SK-N-SH treated with all-trans-retinoic acid at 6 μM for 48 hours (cell line): Measurements from ENCODE around the gene RTP3.

Experiments
- ATAC-seq: fragments of 200-7000 bp; cut with Tn5 transposase; 3 replicates; pipeline ENCODE4 v1.9.1; 2020; ENCODE audit warnings: mild to moderate bottlenecking, moderate library complexity
- ARNTL ChIP-seq: fragments of 450-650 bp; formaldehyde crosslinking; IDR thresholded peaks from 2 replicates; pipeline ENCODE4 v1.5.0; 2020; ENCODE audit warnings: low read depth, mild to moderate bottlenecking, moderate library complexity, borderline replicate concordance
- BACH2 ChIP-seq: fragments of 250-450 bp; sonication (Bioruptor Pico); IDR thresholded peaks from 2 replicates; pipeline ENCODE4 v1.9.0; 2021; ENCODE audit warnings: mild to moderate bottlenecking, borderline replicate concordance
- CSDC2 ChIP-seq: fragments of 250-450 bp; sonication (Bioruptor Pico); IDR thresholded peaks from 2 replicates; pipeline ENCODE4 v1.5.0; 2020; ENCODE audit warnings: mild to moderate bottlenecking, moderate library complexity
- ESRRG ChIP-seq: fragments of 250-450 bp; sonication (Bioruptor Pico); IDR thresholded peaks from 2 replicates; pipeline ENCODE4 v1.6.1; 2021; ENCODE audit warnings: mild to moderate bottlenecking
- GLIS3 ChIP-seq: fragments of 250-450 bp; sonication (Bioruptor Pico); IDR thresholded peaks from 2 replicates; pipeline ENCODE4 v1.5.0; 2020; ENCODE audit warnings: mild to moderate bottlenecking, moderate library complexity
- ISL1 ChIP-seq: fragments of 250-450 bp; sonication (Bioruptor Pico); IDR thresholded peaks from 2 replicates; pipeline ENCODE4 v2.1.2; 2022; ENCODE audit warnings: mild to moderate bottlenecking, moderate library complexity
- OSR1 ChIP-seq: fragments of 250-450 bp; sonication (Bioruptor Pico); IDR thresholded peaks from 2 replicates; pipeline ENCODE4 v1.8.0; 2022; ENCODE audit warnings: moderate library complexity, mild to moderate bottlenecking, inconsistent platforms
- PPARA ChIP-seq: fragments of 250-450 bp; sonication (Bioruptor Pico); IDR thresholded peaks from 2 replicates; pipeline ENCODE4 v1.5.0; 2020; ENCODE audit warnings: mild to moderate bottlenecking, borderline replicate concordance
- RARB ChIP-seq: fragments of 250-450 bp; sonication (Bioruptor Pico); IDR thresholded peaks from 2 replicates; pipeline ENCODE4 v1.8.0; 2021; ENCODE audit warnings: mild to moderate bottlenecking, moderate library complexity
- SNAI2 ChIP-seq: fragments of 250-450 bp; sonication (Bioruptor Pico); IDR thresholded peaks from 2 replicates; pipeline ENCODE4 v1.5.0; 2020; ENCODE audit warnings: mild to moderate bottlenecking, moderate library complexity
- TCF4 ChIP-seq: fragments of 250-450 bp; sonication (Bioruptor Pico); IDR thresholded peaks from 2 replicates; pipeline ENCODE4 v1.8.0; 2021; ENCODE audit warnings: mild to moderate bottlenecking, moderate library complexity, borderline replicate concordance
- TOX ChIP-seq: fragments of 250-450 bp; sonication (Bioruptor Pico); IDR thresholded peaks from 2 replicates; pipeline ENCODE4 v1.8.0; 2021; ENCODE audit warnings: mild to moderate bottlenecking, moderate library complexity, borderline replicate concordance
- ZC3H10 ChIP-seq: fragments of 250-450 bp; sonication (Bioruptor Pico); IDR thresholded peaks from 2 replicates; pipeline ENCODE4 v1.5.1; 2021; ENCODE audit warnings: mild to moderate bottlenecking, moderate library complexity
- ZFP30 ChIP-seq: fragments of 450-650 bp; formaldehyde crosslinking; IDR thresholded peaks from 2 replicates; pipeline ENCODE4 v1.5.0; 2022; ENCODE audit warnings: mild to moderate bottlenecking, moderate library complexity
- ZNF565 ChIP-seq: fragments of 450-650 bp; formaldehyde crosslinking; conservative IDR thresholded peaks from 2 replicates; pipeline ENCODE4 v1.5.0; 2020; ENCODE audit warnings: low read depth, mild to moderate bottlenecking, moderate library complexity
- ZNF70 ChIP-seq: fragments of 450-650 bp; formaldehyde crosslinking; IDR thresholded peaks from 2 replicates; pipeline ENCODE4 v1.5.0; 2020; ENCODE audit warnings: mild to moderate bottlenecking, moderate library complexity
- TF ChIP-seq, protein P1 (sequence below): fragments of 250-450 bp; sonication (Bioruptor Pico); IDR thresholded peaks from 2 replicates; pipeline ENCODE4 v1.8.0; 2021; ENCODE audit warnings: low read depth, mild to moderate bottlenecking, moderate library complexity, borderline replicate concordance
- TF ChIP-seq, protein P2 (sequence below): fragments of 250-450 bp; sonication (Bioruptor Pico); IDR thresholded peaks from 2 replicates; pipeline ENCODE4 v1.8.0; 2020; ENCODE audit warnings: mild to moderate bottlenecking, moderate library complexity, borderline replicate concordance
- TF ChIP-seq, protein P3 (sequence below): fragments of 250-450 bp; sonication (Bioruptor Pico); IDR thresholded peaks from 2 replicates; pipeline ENCODE4 v1.5.1; 2021; ENCODE audit warnings: mild to moderate bottlenecking, moderate library complexity
- TF ChIP-seq, protein P4 (sequence below): fragments of 250-450 bp; sonication (Bioruptor Pico); IDR thresholded peaks from 2 replicates; pipeline ENCODE4 v1.5.0; 2020; ENCODE audit warnings: mild to moderate bottlenecking, moderate library complexity
- TF ChIP-seq, protein P5 (sequence below): fragments of 250-450 bp; sonication (Bioruptor Pico); IDR thresholded peaks from 2 replicates; pipeline ENCODE4 v1.5.1; 2020; ENCODE audit warnings: low read depth, mild to moderate bottlenecking, moderate library complexity

RTP3 gene

DNA sequence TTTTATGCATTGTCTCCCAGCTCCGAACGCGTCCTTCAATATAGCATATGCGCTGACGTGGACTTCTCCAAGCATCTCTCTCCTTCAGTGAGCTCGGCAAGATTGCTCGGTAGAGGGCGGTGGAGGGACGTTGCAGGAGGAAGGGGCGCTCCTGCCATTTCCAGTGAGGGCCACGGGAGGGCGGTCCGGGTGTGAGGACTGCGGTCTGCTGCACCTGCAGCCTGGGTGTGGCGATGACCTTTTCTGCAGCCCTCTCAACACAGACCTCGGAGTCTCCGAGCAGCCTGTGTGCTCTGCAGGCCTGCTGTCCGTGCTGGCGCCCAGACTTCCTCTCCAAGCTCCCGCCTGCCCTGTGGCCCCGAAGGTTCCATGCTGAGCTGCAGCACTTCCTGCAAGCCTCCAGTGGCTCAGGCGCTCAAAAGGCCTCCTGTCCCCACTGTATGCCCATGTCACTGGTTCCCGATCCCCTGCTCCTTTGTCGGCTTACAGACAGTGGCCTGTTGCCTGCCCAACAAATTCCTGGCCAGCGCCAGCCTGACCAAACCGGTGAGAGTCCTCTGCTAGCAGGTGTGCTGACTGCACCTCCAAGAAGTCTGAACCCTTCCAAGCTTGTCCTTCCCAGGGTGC, 8.9 kb upstream of the RTP3 start:
- peak; percentile 100 for ATAC-seq
- peak; percentile 56; the same call in 1 of the 2 replicates for TF ChIP-seq SNAI2
- TF ChIP-seq BACH2 = no peak

DNA sequence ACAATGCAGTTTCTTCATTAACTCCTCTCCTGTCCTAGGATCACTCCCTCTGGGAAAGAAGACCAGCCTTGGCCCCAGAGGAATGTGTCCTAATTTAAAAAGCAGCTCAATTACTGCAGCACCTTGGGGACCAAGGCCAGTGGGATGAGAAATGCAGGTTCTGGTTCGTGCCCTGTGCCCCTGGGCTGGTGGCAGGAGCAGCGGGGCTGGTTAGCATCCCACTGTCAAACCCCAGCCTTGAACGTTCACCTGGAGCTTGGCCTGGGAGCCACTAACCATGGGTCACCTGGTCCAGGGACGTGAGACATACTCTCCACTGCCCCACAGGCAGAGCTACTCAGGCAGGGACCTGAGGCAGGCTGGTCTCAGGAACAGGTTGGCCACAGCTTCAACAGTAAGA, 8.4 kb upstream of the RTP3 start:
- ATAC-seq = no peak

DNA sequence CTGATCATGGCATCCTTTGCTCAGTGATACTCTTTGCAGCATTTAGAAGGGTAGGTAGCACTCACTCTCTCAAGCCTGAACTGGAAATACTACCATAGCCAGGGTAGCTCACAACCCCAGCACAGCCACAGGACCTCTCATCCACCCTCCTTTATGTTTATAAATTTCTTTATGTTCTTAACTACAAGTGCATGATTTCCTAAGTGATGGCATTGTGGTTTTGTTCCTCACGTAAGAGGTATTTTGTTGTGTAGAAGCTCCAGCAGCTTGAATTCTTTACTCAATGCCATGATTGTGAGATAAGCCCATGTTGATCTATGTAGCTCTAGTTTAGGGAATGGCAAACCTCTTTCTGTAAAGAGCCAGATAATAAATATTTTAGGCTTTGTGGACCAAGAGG, 7.9 kb upstream of the RTP3 start:
- ATAC-seq = no peak
- TF ChIP-seq ESRRG (CRISPR knock-in tag) = no peak
- TF ChIP-seq OSR1 (CRISPR knock-in tag) = no peak
- TF ChIP-seq, protein P1, sequence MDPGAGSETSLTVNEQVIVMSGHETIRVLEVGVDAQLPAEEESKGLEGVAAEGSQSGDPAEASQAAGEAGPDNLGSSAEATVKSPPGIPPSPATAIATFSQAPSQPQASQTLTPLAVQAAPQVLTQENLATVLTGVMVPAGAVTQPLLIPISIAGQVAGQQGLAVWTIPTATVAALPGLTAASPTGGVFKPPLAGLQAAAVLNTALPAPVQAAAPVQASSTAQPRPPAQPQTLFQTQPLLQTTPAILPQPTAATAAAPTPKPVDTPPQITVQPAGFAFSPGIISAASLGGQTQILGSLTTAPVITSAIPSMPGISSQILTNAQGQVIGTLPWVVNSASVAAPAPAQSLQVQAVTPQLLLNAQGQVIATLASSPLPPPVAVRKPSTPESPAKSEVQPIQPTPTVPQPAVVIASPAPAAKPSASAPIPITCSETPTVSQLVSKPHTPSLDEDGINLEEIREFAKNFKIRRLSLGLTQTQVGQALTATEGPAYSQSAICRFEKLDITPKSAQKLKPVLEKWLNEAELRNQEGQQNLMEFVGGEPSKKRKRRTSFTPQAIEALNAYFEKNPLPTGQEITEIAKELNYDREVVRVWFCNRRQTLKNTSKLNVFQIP (CRISPR knock-in tag) = no peak

More for the DNA sequence above, 8.4 kb upstream of the RTP3 start:
- TF ChIP-seq ZNF565 (CRISPR knock-in tag) (no peak), ARNTL (CRISPR knock-in tag) (no peak), BACH2 (no peak), ESRRG (CRISPR knock-in tag) (no peak), ZNF70 (CRISPR knock-in tag) (no peak), RARB (CRISPR knock-in tag) (no peak), ZC3H10 (no peak), PPARA (CRISPR knock-in tag) (no peak), ZFP30 (no peak), CSDC2 (CRISPR knock-in tag) (no peak), TOX (no peak), GLIS3 (CRISPR knock-in tag) (no peak), ISL1 (CRISPR knock-in tag) (no peak), TCF4 (CRISPR knock-in tag) (no peak)
- TF ChIP-seq, protein P2, sequence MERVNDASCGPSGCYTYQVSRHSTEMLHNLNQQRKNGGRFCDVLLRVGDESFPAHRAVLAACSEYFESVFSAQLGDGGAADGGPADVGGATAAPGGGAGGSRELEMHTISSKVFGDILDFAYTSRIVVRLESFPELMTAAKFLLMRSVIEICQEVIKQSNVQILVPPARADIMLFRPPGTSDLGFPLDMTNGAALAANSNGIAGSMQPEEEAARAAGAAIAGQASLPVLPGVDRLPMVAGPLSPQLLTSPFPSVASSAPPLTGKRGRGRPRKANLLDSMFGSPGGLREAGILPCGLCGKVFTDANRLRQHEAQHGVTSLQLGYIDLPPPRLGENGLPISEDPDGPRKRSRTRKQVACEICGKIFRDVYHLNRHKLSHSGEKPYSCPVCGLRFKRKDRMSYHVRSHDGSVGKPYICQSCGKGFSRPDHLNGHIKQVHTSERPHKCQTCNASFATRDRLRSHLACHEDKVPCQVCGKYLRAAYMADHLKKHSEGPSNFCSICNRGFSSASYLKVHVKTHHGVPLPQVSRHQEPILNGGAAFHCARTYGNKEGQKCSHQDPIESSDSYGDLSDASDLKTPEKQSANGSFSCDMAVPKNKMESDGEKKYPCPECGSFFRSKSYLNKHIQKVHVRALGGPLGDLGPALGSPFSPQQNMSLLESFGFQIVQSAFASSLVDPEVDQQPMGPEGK (CRISPR knock-in tag) = no peak
- TF ChIP-seq, protein P3, sequence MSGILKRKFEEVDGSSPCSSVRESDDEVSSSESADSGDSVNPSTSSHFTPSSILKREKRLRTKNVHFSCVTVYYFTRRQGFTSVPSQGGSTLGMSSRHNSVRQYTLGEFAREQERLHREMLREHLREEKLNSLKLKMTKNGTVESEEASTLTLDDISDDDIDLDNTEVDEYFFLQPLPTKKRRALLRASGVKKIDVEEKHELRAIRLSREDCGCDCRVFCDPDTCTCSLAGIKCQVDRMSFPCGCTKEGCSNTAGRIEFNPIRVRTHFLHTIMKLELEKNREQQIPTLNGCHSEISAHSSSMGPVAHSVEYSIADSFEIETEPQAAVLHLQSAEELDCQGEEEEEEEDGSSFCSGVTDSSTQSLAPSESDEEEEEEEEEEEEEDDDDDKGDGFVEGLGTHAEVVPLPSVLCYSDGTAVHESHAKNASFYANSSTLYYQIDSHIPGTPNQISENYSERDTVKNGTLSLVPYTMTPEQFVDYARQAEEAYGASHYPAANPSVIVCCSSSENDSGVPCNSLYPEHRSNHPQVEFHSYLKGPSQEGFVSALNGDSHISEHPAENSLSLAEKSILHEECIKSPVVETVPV (CRISPR knock-in tag) = no peak
- TF ChIP-seq, protein P1 (CRISPR knock-in tag) = no peak
- TF ChIP-seq, protein P4, sequence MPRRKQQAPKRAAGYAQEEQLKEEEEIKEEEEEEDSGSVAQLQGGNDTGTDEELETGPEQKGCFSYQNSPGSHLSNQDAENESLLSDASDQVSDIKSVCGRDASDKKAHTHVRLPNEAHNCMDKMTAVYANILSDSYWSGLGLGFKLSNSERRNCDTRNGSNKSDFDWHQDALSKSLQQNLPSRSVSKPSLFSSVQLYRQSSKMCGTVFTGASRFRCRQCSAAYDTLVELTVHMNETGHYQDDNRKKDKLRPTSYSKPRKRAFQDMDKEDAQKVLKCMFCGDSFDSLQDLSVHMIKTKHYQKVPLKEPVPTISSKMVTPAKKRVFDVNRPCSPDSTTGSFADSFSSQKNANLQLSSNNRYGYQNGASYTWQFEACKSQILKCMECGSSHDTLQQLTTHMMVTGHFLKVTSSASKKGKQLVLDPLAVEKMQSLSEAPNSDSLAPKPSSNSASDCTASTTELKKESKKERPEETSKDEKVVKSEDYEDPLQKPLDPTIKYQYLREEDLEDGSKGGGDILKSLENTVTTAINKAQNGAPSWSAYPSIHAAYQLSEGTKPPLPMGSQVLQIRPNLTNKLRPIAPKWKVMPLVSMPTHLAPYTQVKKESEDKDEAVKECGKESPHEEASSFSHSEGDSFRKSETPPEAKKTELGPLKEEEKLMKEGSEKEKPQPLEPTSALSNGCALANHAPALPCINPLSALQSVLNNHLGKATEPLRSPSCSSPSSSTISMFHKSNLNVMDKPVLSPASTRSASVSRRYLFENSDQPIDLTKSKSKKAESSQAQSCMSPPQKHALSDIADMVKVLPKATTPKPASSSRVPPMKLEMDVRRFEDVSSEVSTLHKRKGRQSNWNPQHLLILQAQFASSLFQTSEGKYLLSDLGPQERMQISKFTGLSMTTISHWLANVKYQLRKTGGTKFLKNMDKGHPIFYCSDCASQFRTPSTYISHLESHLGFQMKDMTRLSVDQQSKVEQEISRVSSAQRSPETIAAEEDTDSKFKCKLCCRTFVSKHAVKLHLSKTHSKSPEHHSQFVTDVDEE = no peak
- TF ChIP-seq, protein P5, sequence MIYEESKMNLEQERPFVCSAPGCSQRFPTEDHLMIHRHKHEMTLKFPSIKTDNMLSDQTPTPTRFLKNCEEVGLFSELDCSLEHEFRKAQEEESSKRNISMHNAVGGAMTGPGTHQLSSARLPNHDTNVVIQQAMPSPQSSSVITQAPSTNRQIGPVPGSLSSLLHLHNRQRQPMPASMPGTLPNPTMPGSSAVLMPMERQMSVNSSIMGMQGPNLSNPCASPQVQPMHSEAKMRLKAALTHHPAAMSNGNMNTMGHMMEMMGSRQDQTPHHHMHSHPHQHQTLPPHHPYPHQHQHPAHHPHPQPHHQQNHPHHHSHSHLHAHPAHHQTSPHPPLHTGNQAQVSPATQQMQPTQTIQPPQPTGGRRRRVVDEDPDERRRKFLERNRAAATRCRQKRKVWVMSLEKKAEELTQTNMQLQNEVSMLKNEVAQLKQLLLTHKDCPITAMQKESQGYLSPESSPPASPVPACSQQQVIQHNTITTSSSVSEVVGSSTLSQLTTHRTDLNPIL = no peak
